GM18907 (cell line): ENCODE results near the gene LCE2B.

Source experiments
- ATAC-seq: cut with Tn5 transposase; IDR thresholded peaks from one replicate; pipeline ENCODE4 v1.9.1; 2021; ENCODE audit warnings: mild to moderate bottlenecking, moderate library complexity; ENCODE audit not compliant: unreplicated experiment

Gene LCE2B

DNA sequence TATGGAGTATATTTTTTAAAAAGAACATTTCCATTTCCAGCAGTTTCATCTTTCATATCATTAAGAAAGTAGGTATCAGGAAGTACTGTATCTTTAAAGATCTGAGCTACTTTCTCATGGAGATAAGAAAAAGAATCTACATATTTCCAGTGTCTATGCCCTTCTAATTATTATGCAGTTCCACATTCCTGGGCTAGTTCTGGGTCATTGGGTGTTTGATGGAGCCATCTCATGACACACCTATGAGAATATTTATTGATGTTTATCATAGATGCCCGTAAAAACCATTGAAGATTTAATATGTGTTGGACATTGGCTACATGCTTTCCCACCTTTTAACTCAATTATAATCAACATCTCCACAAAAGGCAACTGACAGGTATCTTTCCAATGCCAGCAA, 43.1 kb downstream of the LCE2B start:
- no peak for ATAC-seq

DNA sequence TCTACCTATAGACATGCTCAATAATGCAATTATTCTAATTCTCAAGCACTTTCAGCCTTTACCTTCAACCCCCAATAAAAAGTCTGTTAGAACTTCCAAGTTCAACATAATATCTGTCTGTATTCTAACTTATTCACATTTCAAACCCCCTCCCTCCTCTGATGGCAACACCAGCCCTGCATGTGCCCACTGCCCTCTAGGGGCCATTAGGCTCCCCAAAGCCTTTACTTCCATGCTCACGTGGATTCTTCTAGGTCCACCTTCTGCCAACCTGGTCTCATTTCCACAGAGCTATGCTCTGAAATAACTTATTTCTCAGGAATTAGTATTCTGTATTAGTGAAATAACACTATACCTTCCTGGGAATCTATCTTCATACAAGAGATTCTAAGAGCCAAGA, 49.7 kb downstream of the LCE2B start:
- ATAC-seq, result no peak
